Endothelial cell (in vitro differentiated cells): Measurements from ENCODE around the gene RBM38. TPM values are rescaled to one million over a fixed set of nuclear protein-coding genes. Genes with fewer than 3 reads are reported as not detected.

Source experiments
- DNase-seq: peaks from one replicate; pipeline ENCODE4 v3.0.0; 2021; ENCODE audit warnings: low spot score
- H3K27ac Mint-ChIP-seq: one replicate; pipeline ENCODE4 v1.8.0; 2021; ENCODE audit warnings: mixed read lengths, inconsistent platforms; ENCODE audit not compliant: unreplicated experiment
- H3K27me3 Mint-ChIP-seq: one replicate; pipeline ENCODE4 v1.8.0; 2021; ENCODE audit warnings: mild to moderate bottlenecking, moderate library complexity, mixed read lengths, inconsistent platforms; ENCODE audit not compliant: unreplicated experiment
- H3K36me3 Mint-ChIP-seq: one replicate; pipeline ENCODE4 v1.8.0; 2021; ENCODE audit warnings: mild to moderate bottlenecking, low read depth, mixed read lengths, inconsistent platforms; ENCODE audit not compliant: unreplicated experiment
- H3K4me1 Mint-ChIP-seq: one replicate; pipeline ENCODE4 v1.8.0; 2021; ENCODE audit warnings: mild to moderate bottlenecking, mixed read lengths, inconsistent platforms; ENCODE audit not compliant: unreplicated experiment
- H3K4me3 Mint-ChIP-seq: one replicate; pipeline ENCODE4 v1.8.0; 2021; ENCODE audit warnings: mild to moderate bottlenecking, mixed read lengths, inconsistent platforms; ENCODE audit not compliant: unreplicated experiment
- H3K9me3 Mint-ChIP-seq: one replicate; pipeline ENCODE4 v1.8.0; 2021; ENCODE audit warnings: mixed read lengths, inconsistent platforms; ENCODE audit not compliant: unreplicated experiment
- total RNA-seq: library from RNA; stranded (reverse); fragmentation: NEBNext Ultra II Directional; extraction: Animal tissue kit (Norgen Biotek cat#: 25700); gene quantifications from one replicate; pipeline ENCODE4 v1.2.1, GENCODE V29; 2021; ENCODE audit not compliant: unreplicated experiment
- TF ChIP-seq, protein P1 (sequence below): fragments of 200-600 bp; sonication (generic); IDR thresholded peaks from one replicate; pipeline ENCODE4 v1.5.0; 2021; ENCODE audit warnings: antibody characterized with exemption; ENCODE audit not compliant: unreplicated experiment

The RBM38 gene
- total RNA-seq, 1 donor from 2014 or later: 23.6 TPM

GRCh38 chr20:57392512-57393271, 1.5 kb downstream of the RBM38 start:
- peaks cover 12% of the 10 kb centered on the region for H3K36me3 Mint-ChIP-seq

DNA sequence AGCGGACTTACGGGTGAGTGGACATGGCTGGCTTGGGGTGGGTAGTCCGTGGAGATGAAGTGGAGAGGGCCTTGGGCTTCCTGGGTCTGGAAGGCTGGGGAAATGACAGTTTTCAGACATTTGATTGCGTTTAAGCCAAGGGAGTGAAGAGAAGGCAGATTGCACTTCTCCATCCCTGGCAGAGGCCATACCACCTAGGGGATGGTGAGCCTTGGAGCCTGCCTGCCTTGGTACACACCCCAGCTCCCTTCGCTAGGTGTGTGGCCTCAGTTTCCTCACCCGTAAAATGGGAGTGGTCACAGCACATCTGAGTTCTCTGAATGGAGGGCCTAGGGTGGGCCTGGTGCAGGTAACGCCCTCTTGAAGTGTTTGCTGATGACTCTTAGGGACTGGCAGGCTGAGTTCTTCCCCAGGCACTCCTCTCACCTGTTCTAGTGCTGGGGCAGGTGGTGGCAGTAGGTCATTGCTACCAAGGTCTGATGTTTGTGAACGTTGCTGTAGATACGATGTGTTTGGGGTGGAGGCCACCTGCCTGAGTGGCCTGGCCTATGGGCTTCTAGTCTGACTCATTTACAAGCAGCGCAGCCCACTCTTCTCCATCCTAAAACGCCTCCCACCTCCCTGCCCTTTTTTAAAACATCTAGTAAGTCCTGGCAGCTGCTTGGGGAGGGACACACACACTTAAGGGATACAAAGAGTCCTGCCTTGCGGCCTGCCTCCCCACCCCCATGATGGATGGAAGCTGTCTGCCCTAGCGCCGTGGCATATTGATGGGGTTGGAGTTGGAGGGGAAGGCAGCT, 2.3 kb downstream of the RBM38 start:
- H3K36me3 Mint-ChIP-seq: peaks cover 15% of the 10 kb centered on the region
- peak overlapping the region; percentile 42 for H3K27ac Mint-ChIP-seq

More at GRCh38 chr20:57392512-57393271, 1.5 kb downstream of the RBM38 start:
- Mint-ChIP-seq H3K9me3 (no peaks in the 10 kb centered on the region), H3K27me3 (peaks cover 8% of the 10 kb centered on the region), H3K27ac (no peak overlapping the region), H3K4me3 (peak overlapping the region; percentile 95), H3K4me1 (peaks cover 22% of the 10 kb centered on the region)
- TF ChIP-seq, protein P1, sequence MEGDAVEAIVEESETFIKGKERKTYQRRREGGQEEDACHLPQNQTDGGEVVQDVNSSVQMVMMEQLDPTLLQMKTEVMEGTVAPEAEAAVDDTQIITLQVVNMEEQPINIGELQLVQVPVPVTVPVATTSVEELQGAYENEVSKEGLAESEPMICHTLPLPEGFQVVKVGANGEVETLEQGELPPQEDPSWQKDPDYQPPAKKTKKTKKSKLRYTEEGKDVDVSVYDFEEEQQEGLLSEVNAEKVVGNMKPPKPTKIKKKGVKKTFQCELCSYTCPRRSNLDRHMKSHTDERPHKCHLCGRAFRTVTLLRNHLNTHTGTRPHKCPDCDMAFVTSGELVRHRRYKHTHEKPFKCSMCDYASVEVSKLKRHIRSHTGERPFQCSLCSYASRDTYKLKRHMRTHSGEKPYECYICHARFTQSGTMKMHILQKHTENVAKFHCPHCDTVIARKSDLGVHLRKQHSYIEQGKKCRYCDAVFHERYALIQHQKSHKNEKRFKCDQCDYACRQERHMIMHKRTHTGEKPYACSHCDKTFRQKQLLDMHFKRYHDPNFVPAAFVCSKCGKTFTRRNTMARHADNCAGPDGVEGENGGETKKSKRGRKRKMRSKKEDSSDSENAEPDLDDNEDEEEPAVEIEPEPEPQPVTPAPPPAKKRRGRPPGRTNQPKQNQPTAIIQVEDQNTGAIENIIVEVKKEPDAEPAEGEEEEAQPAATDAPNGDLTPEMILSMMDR: no peak
- DNase-seq: no peak

GRCh38 chr20:57394121-57395082, 3.2 kb downstream of the RBM38 start:
- Mint-ChIP-seq H3K27me3 (peaks cover 7% of the 10 kb centered on the region), H3K36me3 (peaks cover 22% of the 10 kb centered on the region), H3K27ac (peak overlapping the region; percentile 42), H3K4me1 (peaks cover 26% of the 10 kb centered on the region), H3K9me3 (no peaks in the 10 kb centered on the region), H3K4me3 (no peak overlapping the region)
- no peak for DNase-seq
- TF ChIP-seq, protein P1: no peak

More for the DNA sequence above, 2.3 kb downstream of the RBM38 start:
- no peak for DNase-seq
- Mint-ChIP-seq H3K9me3 (no peaks in the 10 kb centered on the region), H3K4me1 (peaks cover 26% of the 10 kb centered on the region), H3K4me3 (peak overlapping the region; percentile 71), H3K27me3 (peaks cover 11% of the 10 kb centered on the region)
- TF ChIP-seq, protein P1: no peak

GRCh38 chr20:57395111-57395966, 4.1 kb downstream of the RBM38 start:
- Mint-ChIP-seq H3K4me1 (peaks cover 26% of the 10 kb centered on the region), H3K36me3 (peaks cover 22% of the 10 kb centered on the region), H3K9me3 (no peaks in the 10 kb centered on the region), H3K27ac (no peak overlapping the region), H3K27me3 (peaks cover 7% of the 10 kb centered on the region), H3K4me3 (no peak overlapping the region)
- DNase-seq: peak; percentile 32
- TF ChIP-seq, protein P1: no peak
